Stimulated activated CD4-positive, alpha-beta T cell treated with anti-CD3 and anti-CD28 coated beads, Interleukin-4, amount 100 ng/mL, for 24 hours (primary cell): Measurements from ENCODE around the gene STN1.
A peak's percentile ranks its signal among the peaks of the same experiment; 100 is the strongest.

ENCODE experiments used
- DNase-seq: peaks from one replicate; pipeline ENCODE4 v3.0.0-alpha.2; 2020

STN1 gene, protein sequence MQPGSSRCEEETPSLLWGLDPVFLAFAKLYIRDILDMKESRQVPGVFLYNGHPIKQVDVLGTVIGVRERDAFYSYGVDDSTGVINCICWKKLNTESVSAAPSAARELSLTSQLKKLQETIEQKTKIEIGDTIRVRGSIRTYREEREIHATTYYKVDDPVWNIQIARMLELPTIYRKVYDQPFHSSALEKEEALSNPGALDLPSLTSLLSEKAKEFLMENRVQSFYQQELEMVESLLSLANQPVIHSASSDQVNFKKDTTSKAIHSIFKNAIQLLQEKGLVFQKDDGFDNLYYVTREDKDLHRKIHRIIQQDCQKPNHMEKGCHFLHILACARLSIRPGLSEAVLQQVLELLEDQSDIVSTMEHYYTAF

GRCh38 chr10:103918053-103918846, at the start of gene STN1:
STN1 (minus strand) TSS chr10:103918184; CDS start chr10:103917594, 590 bp downstream.
- peak; percentile 97 for DNase-seq

- no peak for DNase-seq
Observed at GRCh38 chr10:103967448-103968071, 49.6 kb upstream of the STN1 start.

DNA sequence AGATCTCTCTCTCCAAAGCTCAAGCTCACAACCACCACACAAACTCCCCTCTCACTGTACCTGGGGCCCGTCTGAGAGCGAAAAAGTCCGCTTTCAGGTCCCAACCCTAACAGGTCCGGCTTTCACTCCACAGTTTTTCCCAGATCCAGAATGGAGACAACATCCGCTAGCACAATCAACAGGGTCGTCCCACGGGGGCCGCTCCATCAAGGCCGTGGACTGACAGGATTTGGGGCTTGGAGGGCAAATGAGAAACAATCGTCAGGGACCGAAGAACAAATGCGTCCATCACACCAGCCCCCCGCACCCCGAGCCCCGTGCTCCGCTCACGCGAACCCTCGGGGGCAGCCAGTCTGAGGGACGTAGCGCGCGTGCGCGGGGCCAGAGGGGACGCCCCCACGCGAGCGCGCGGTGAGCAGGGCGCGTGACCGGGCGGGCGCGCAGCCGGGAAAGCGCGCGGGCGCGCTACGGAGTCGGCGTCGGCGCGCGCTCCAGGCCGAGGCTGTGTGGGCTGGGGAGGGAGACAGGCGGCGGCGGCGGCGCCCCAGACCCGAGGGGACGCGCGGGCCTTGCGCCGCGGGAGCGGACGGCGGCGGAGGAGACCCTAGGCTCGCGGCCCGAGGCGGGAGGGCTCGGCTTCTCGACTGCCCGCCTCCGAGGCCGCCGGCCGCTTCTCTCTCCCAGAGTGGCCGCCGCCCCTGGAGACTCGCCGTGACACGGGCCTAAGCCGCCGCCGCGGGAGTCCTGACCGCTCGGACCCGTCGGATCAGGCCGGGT, 48.9 kb upstream of the STN1 start, which contains the start of gene SLK:
Gene SLK, plus strand, starts transcription at position 470 of the 777 bp plus-strand sequence. CDS start 606 bp downstream, outside the sequence.
- DNase-seq = peak; percentile 81

DNA sequence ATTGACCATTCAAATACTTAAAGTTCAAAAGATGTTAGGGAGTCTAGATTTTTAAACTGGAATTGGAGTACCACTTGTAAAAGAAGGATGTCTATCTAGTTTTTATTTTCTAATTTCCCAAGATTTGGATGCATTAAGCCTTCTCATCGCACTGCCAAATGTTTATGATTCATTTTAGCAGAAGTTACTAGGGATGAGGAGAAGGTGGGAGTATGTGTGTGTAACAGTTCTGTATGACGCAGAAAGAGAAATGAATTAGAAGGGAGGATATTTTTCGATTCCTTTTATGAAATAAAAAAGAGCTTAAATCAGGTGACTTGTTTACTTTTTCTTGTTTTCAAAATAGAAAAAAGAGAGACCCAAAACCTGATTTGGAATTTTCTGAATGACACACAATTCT, 42.1 kb upstream of the STN1 start:
- no peak for DNase-seq

DNA sequence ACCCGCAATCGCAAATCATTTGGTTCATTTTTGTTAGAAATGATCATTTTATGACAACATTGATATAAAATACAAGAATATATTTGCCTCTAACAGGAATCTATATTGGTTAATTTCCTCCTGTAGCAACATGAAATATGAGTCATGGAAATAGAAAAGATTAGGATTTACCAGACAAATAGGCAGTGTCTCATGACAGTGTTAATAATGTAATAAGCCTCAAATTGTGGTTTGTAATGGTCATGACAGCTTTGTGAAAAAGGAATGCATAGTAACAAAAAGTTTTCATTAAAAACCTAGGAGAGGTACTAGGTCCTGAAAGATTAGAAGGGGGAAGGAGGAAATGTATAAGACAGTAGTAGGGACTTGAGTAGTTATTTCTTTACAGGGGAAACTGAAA, 41.0 kb upstream of the STN1 start:
- no peak for DNase-seq

DNA sequence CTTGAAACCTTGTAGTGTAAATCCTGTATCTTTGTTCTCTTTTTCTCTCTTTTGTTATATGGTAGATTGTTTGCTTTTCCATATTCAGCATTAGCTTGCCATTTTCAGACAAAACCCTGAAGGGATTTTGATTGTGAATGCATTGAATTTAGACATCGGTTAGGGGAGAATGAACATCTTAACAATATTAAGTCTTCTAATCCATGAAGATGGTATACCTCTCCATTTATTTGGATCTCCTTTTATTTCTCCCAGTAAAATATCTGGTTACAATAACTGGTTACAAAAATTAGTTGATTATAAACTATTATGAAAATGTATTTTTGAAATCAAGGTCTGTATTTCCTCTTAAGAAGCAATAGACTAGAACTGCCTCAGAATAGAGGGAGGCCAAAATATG, 36.6 kb upstream of the STN1 start:
- no peak for DNase-seq

DNA sequence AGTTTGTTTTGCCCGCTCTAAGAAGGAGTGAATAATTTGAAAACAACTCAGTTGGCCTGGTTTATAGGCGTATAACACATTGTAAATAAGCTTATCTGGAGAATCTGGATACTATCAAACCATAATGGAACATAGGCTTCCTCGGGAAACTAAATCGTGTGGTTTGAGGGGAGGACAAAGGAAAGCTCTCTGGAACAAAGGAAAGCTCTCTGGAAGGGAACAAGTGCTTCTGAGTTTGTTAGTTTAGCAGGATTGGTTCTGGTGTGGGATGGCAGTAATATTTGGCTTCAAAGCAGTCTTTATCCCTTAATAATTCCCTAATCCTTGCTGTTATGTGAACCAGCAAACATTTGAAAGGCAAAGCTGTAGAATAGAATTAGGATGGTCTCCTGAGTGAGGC, 34.0 kb upstream of the STN1 start:
- DNase-seq = no peak

GRCh38 chr10:103951183-103951582, 33.2 kb upstream of the STN1 start:
- DNase-seq = no peak

DNA sequence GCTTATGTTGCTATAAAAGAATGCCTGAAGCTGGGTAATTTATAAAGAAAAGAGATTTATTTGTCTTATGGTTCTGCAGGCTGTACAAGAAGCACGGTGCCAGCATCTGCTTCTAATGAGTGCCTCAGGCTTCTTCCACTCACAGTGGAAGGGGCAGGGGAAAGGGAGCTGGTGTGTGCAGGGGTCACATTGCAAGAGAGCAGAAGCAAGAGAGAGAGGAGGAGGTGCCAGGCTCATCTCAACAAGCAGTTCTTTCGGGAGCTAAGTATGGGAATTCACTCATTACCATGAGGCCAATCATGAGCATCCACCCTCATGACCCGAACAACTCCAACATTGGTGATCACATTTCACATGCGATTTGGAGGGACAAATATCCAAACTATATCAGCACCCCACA, 31.7 kb upstream of the STN1 start:
- DNase-seq = no peak

DNA sequence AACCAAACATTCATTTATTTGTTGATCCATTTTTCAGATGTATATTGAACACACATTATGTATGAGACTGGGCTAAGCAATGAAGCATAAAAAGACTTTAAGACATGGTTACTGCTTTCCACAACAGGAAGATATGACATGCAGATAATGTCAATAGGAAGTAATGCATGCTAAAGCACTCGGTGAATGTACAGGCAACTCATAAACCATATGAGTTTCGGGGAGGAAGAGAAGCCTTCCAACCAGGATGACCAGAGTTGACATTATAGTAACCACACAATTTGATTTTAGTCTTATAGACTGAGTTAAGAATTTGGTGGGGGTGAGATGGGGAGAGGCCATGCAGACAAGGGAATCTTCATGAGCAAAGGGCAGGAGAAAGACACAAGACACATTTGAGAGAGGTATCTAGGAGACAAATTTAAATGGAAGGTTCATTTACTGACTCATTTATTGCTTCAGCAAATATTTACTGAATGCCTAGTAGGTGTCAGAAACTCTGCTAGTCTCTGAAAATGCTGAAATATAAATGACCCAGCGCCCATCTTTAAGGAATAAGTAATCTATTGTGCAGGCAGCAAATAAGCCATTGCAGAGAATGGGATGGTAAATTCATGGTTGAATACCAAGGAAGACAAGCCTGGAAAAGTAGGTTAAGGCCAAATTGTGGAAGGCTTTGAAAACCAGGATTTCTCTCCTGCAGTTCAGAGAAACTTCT, 30.0 kb upstream of the STN1 start:
- DNase-seq = no peak

DNA sequence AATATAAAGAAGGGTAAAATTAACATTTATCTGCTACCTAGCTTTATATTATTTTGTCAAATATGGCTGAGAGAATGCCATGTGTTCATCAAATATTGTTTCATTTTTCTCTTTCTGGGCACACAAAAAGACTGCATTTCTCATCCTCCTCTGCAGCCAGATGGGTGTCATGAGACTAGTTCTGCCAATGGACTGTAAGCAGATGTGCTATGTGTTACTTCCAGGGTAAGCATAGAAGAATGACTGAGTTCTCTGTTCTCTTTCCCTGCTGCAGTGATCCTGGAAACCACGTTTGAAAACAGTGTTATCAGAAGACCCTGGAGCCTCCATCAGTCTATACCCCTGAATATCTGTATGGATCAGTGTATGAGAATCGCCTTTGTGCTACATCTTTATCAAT, 24.9 kb upstream of the STN1 start:
- DNase-seq = no peak

DNA sequence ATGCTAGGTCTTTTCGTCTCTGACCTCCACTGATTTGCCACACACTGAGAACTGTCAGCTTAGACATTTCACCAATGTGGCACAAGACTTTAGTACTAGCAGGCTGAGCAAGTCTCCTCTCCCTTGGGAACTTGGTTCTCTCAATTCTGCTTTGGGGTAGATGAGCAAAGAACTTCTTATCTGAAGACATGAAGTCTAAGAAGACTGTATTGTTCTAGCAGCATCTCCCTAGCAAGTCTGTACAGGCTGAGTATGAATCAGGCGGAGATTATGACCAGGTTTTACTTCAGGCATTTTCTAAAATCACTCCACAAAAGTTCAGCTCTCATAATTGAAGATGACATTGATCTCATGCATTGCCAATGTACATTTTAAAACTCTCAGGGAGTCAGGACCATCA, 23.8 kb upstream of the STN1 start:
- DNase-seq = no peak

- no peak for DNase-seq
Observed at GRCh38 chr10:103939522-103939921, 21.5 kb upstream of the STN1 start.

- no peak for DNase-seq
Observed at GRCh38 chr10:103936022-103936421, 18.0 kb upstream of the STN1 start.

DNA sequence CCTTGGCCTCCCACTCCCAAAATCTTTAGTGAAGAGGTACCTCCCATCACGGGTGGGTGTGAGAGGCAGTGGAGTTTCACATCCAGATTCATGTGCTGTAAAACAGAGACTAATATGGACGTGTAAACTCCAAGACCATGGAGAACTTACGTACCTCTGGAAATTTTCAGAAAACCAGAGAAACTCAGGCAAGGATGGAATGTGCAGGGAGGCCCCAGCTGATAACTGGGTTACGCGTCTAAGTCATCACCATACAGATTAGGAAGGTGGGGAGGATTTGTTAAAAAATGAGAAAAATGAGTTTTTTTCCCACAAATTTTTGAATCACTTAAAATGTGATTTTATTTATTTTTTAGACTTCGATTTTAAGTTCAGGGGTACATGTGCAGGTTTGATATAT, 16.3 kb upstream of the STN1 start:
- no peak for DNase-seq

DNA sequence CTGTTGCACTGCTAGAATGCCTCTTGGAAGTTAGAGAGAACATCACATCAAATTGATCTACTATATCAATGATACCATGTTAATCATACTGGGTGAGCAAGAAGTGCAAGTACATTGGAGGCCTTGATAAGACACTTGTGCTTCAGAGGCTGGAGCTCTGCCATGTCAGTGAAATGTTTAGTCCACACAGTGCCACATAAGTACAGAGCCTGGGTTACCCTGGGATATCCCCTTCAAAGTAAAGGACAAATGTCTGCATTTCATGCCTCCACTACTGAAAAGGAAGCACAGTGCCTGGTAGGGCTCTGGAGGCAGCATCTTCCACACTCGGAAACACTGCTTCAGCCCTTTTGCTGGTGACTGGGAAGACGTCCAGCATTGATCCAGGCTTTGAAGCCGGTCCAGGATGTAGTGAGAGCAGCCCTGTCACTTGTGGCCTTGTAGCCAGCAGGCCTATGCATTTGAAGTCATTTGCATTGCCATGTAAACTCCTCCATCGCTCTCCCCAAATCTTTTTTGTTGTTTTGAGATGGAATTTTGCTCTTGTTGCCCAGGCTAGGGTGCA, 15.7 kb upstream of the STN1 start:
- no peak for DNase-seq

DNA sequence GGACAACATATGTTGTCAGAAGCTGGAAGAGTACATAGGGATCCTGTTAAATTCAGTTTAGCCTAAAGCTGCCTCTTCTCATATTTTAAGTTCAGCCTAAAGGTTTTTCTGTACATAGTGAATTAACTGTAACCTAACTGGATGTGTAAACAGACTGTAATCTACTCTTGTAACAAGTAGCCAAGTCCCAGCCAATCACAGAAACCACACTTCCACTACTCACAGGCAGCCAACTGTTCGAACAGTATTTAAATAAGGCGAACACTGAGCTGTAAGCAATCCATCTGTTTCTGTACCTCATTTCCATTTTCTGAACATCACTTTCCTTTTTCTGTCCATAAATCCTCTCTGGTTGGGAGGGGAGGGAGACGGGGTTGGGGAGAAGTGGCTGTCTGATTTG, 15.0 kb upstream of the STN1 start:
- DNase-seq = no peak

DNA sequence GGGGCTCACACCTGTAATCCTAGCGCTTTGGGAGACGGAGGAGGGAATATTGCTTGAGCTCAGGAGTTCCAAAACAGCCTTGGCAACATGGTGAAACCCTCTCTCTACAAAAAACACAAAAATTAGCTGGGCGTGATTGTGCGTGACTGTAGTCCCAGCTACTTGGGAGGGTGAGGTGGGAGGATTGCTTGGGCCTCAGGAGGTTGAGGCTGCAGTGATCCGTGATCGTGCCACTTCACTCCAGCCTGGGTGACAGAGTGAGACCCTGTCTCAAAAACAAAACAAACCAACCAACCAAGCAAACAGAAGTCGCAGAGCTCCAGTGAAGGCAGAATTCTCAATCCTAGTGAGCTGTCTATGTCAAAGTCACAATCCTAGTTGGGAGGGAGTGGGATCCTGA, 14.3 kb upstream of the STN1 start:
- DNase-seq = no peak

DNA sequence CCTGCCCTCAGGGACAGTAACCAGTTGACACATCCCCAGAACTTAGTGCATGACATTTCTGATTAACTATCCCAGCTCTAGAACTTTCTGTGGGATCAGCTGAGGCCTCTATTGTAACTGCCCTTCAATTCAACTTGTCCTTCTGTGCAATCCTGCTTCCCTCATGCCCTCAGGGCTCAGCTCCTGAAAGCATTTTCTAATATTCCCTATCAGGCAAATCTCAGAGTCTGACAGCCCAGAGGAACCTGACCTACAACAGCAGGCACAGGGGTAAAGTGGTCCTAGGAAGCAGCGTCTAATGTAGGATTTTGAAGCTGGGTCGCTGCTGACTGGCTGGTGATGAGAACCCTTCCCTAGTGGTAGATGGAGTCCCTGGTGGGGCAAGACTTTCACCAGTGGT, 13.6 kb upstream of the STN1 start:
- DNase-seq = no peak

GRCh38 chr10:103930881-103931280, 12.9 kb upstream of the STN1 start:
- DNase-seq = no peak

DNA sequence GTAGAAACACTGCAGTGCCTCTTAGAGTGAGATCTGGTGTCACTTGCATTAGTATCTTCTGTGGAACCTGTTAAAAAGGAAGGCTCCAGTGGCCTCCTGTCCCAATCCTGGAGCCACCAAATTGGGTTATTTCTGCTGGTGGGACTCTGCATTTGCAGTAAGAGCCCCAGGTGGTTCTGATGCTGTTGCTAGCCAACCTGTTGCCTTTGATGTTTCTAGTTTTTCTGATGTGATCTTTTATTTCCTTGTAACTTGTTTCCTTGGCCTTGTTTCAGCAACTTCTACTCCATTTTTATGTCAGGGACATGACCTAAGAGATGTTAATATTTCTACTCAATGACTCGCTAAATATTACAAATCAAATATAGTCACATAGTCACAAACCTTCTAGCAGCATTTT, 12.5 kb upstream of the STN1 start:
- no peak for DNase-seq

- no peak for DNase-seq
Observed at GRCh38 chr10:103929381-103929921, 11.5 kb upstream of the STN1 start.
